Left hindlimb (tissue), 1 donor: Measurements from ENCODE around the gene ACRBP.
"Not testable (repeated sequence)": the region's sequence is repeated elsewhere in the genome, so short reads cannot be mapped to it uniquely, and the experiment has no call there.

Experiments
- DNase-seq: peaks from one replicate; pipeline ENCODE4 v3.0.0-alpha.2; 2018

Gene ACRBP

GRCh38 chr12:6614513-6615172 is 32.6 kb downstream of the ACRBP start:
- DNase-seq: peak; percentile 31

- peak; percentile 98 for DNase-seq
These were observed 33.3 kb downstream of the ACRBP start for GRCh38 chr12:6613776-6614512.

- DNase-seq: peak; percentile 91
These were observed 34.0 kb downstream of the ACRBP start for GRCh38 chr12:6613015-6613775.

GRCh38 chr12:6612652-6613014 is 34.6 kb downstream of the ACRBP start:
- no peak for DNase-seq

GRCh38 chr12:6612247-6612646 is 35.0 kb downstream of the ACRBP start:
- no peak for DNase-seq

- DNase-seq: peak; percentile 39
These were observed 38.5 kb downstream of the ACRBP start for GRCh38 chr12:6608592-6609281.

GRCh38 chr12:6607751-6608591 is 39.3 kb downstream of the ACRBP start:
- DNase-seq: peak; percentile 76

GRCh38 chr12:6606331-6607131 is 40.7 kb downstream of the ACRBP start:
- peak; percentile 79 for DNase-seq

- peak; percentile 42 for DNase-seq
These were observed 41.6 kb downstream of the ACRBP start for GRCh38 chr12:6605421-6606330.

- DNase-seq: no peak
These were observed 42.8 kb downstream of the ACRBP start for GRCh38 chr12:6604259-6605029.

- DNase-seq: peak; percentile 56
These were observed 44.1 kb downstream of the ACRBP start for GRCh38 chr12:6603095-6603567.

- DNase-seq: no peak
These were observed 44.7 kb downstream of the ACRBP start for GRCh38 chr12:6602526-6602925.

- not testable (repeated sequence) for DNase-seq
These were observed 51.6 kb downstream of the ACRBP start for GRCh38 chr12:6595673-6596072.

- DNase-seq: no peak
These were observed 55.1 kb downstream of the ACRBP start for GRCh38 chr12:6592087-6592486.
